Loucy (cell line): ENCODE data around the gene MAPT.

Experiments
- H2AFZ ChIP-seq: fragments of 200-600 bp; sonication (generic); 2 replicates; pipeline ENCODE4 v1.6.0; 2016; ENCODE audit warnings: antibody characterized with exemption, mild to moderate bottlenecking, low read length, moderate library complexity
- H3F3A ChIP-seq: fragments of 200-600 bp; 2 replicates; pipeline ENCODE4 v1.6.0; 2016; ENCODE audit warnings: antibody characterized with exemption, low read depth, mild to moderate bottlenecking
- H3K27me3 ChIP-seq: fragments of 200-600 bp; sonication (generic); 2 replicates; pipeline ENCODE4 v1.6.1; 2014; ENCODE audit warnings: low read length, mild to moderate bottlenecking; ENCODE audit not compliant: insufficient read depth, poor library complexity, severe bottlenecking
- H3K36me3 ChIP-seq: fragments of 200-600 bp; sonication (generic); 2 replicates; pipeline ENCODE4 v1.6.1; 2016; ENCODE audit warnings: low read length; ENCODE audit not compliant: insufficient read depth
- H3K4me1 ChIP-seq: fragments of 200-600 bp; sonication (generic); 2 replicates; pipeline ENCODE4 v1.5.1; 2014; ENCODE audit warnings: low read length, mild to moderate bottlenecking; ENCODE audit not compliant: insufficient read depth, poor library complexity, severe bottlenecking
- H3K4me2 ChIP-seq: fragments of 200-600 bp; sonication (generic); 2 replicates; pipeline ENCODE4 v1.6.0; 2014; ENCODE audit warnings: antibody characterized with exemption, low read length, low read depth, mild to moderate bottlenecking; ENCODE audit not compliant: poor library complexity, severe bottlenecking
- H3K4me3 ChIP-seq: fragments of 200-600 bp; sonication (generic); 2 replicates; pipeline ENCODE4 v1.5.1; 2014; ENCODE audit warnings: low read length, mild to moderate bottlenecking, mixed read lengths; ENCODE audit not compliant: poor library complexity, severe bottlenecking
- H3K79me2 ChIP-seq: fragments of 200-600 bp; sonication (generic); 2 replicates; pipeline ENCODE4 v1.6.1; 2014; ENCODE audit warnings: low read length; ENCODE audit not compliant: insufficient read depth
- H3K9ac ChIP-seq: fragments of 200-600 bp; sonication (generic); 2 replicates; pipeline ENCODE4 v1.6.0; 2014; ENCODE audit warnings: mild to moderate bottlenecking, low read depth, low read length, moderate library complexity; ENCODE audit not compliant: poor library complexity, severe bottlenecking
- H3K9me2 ChIP-seq: fragments of 200-600 bp; sonication (generic); replicated peaks from 2 replicates; pipeline ENCODE4 v1.6.1; 2016; ENCODE audit warnings: low read depth, low read length, mixed read lengths
- H3K9me3 ChIP-seq: fragments of 200-600 bp; sonication (generic); 2 replicates; pipeline ENCODE4 v1.6.1; 2014; ENCODE audit warnings: mild to moderate bottlenecking, antibody characterized with exemption, low read length, low read depth; ENCODE audit not compliant: insufficient read depth
- H4K20me1 ChIP-seq: fragments of 200-600 bp; sonication (generic); 2 replicates; pipeline ENCODE4 v1.6.0; 2014; ENCODE audit warnings: antibody characterized with exemption, low read length, mild to moderate bottlenecking; ENCODE audit not compliant: insufficient read depth, poor library complexity, severe bottlenecking
- EZH2phosphoT487 ChIP-seq: fragments of 200-600 bp; IDR thresholded peaks from 2 replicates; pipeline ENCODE4 v1.6.1; 2018; ENCODE audit warnings: antibody characterized with exemption, mild to moderate bottlenecking, moderate library complexity, borderline replicate concordance
- TF ChIP-seq, protein P1 (sequence below): fragments of 200-600 bp; sonication (generic); conservative IDR thresholded peaks from 2 replicates; pipeline ENCODE4 v1.5.1; 2014; ENCODE audit warnings: mild to moderate bottlenecking, antibody characterized with exemption, low read length

The MAPT gene

DNA sequence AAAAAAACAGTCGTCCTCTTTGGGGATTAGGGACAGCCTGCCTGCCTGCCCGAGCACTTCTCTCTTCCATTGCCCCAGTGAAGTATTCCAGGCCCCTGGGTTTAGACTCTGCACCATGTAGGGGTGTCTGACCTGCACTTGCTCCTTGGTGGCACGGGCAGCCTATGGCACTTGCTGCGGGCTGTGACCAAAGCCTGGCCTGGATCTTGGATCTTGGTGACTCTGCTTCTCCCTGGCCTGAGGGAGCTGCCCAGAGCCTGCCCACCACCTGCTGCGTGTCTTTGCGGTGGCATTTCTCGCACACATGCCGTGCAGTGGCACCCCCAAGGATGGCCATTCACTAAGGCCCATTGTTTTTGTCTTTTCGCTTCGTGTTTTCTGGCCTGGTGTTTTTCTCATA is 98.5 kb downstream of the MAPT start:
- H3K4me1 ChIP-seq = no peaks in the 10 kb centered on the region
- no peaks in the 10 kb centered on the region for H3K36me3 ChIP-seq
- no peaks in the 10 kb centered on the region for H3F3A ChIP-seq
- no peak overlapping the region for H2AFZ ChIP-seq
- H3K9me3 ChIP-seq = no peaks in the 10 kb centered on the region
- TF ChIP-seq, protein P1, sequence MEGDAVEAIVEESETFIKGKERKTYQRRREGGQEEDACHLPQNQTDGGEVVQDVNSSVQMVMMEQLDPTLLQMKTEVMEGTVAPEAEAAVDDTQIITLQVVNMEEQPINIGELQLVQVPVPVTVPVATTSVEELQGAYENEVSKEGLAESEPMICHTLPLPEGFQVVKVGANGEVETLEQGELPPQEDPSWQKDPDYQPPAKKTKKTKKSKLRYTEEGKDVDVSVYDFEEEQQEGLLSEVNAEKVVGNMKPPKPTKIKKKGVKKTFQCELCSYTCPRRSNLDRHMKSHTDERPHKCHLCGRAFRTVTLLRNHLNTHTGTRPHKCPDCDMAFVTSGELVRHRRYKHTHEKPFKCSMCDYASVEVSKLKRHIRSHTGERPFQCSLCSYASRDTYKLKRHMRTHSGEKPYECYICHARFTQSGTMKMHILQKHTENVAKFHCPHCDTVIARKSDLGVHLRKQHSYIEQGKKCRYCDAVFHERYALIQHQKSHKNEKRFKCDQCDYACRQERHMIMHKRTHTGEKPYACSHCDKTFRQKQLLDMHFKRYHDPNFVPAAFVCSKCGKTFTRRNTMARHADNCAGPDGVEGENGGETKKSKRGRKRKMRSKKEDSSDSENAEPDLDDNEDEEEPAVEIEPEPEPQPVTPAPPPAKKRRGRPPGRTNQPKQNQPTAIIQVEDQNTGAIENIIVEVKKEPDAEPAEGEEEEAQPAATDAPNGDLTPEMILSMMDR = no peak
- TF ChIP-seq EZH2phosphoT487 = no peak
- H3K9ac ChIP-seq = no peak overlapping the region
- no peaks in the 10 kb centered on the region for H3K9me2 ChIP-seq
- H4K20me1 ChIP-seq = no peaks in the 10 kb centered on the region
- H3K4me2 ChIP-seq = no peak overlapping the region
- no peaks in the 10 kb centered on the region for H3K27me3 ChIP-seq
- H3K79me2 ChIP-seq = no peaks in the 10 kb centered on the region
- no peak overlapping the region for H3K4me3 ChIP-seq

DNA sequence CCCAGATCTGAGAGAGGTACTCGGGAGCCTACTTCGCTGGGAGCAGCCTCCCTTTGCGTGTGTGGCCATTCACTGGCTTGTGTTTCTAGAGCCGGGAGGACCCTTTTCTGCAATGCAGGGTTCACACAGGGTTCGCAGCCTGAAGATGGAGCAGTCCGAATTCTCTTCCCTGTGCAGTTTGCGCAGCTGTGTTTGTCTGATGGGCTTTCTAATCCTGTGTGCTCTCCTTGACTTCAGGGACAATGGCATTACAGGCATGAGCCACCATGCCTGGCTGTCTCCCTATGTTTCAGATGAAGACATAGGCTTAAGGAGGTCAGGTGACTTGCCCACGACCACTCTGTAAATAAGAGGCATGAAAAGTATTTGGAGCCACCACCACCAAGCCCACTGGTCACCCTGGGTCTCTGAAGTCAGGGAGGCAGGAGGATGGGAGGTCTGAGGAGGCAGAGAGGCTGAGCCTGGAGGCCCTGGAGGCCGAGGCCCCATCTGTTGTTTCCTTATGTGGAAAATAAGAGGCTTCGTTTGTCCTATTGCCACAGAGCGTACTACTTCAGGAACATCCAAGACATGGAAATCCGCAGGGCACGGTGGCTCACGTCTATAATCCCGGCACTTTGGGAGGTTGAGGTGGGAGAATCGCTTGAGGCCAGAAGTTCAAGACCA is 99.7 kb downstream of the MAPT start:
- Histone ChIP-seq H3K4me3 (no peak overlapping the region), H3K79me2 (no peaks in the 10 kb centered on the region), H2AFZ (no peak overlapping the region), H3K4me2 (no peak overlapping the region), H4K20me1 (no peaks in the 10 kb centered on the region), H3K4me1 (no peaks in the 10 kb centered on the region), H3F3A (no peaks in the 10 kb centered on the region), H3K9ac (no peak overlapping the region), H3K9me2 (no peaks in the 10 kb centered on the region), H3K27me3 (no peaks in the 10 kb centered on the region), H3K9me3 (no peaks in the 10 kb centered on the region), H3K36me3 (no peaks in the 10 kb centered on the region)
- TF ChIP-seq, protein P1 = no peak
- TF ChIP-seq EZH2phosphoT487 = no peak

DNA sequence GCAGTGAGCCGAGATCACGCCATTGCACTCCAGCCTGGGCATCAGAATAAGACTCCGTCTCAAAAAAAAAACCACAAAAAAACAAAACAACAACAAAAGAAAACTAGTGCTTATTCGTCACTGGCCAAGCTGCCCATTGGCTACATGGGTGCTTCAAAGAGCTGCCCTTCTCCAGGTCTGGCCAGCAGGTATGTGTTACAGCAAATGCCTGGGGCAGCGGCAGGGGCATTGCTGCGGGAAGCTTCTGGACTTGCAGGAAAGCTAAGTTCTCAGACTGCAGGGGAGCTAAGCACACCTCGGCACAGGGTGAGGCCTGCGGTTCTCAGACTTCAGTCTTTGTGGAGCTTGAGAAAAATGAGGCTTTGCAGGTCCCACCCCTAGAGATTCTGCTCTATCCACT is 100.6 kb downstream of the MAPT start:
- no peaks in the 10 kb centered on the region for H3F3A ChIP-seq
- no peaks in the 10 kb centered on the region for H3K27me3 ChIP-seq
- H3K4me2 ChIP-seq = no peak overlapping the region
- H3K9me2 ChIP-seq = no peaks in the 10 kb centered on the region
- no peaks in the 10 kb centered on the region for H3K36me3 ChIP-seq
- no peak for TF ChIP-seq EZH2phosphoT487
- TF ChIP-seq, protein P1 = no peak
- no peak overlapping the region for H2AFZ ChIP-seq
- H3K79me2 ChIP-seq = no peaks in the 10 kb centered on the region
- H4K20me1 ChIP-seq = no peaks in the 10 kb centered on the region
- H3K4me3 ChIP-seq = no peak overlapping the region
- no peaks in the 10 kb centered on the region for H3K9me3 ChIP-seq
- no peak overlapping the region for H3K9ac ChIP-seq
- H3K4me1 ChIP-seq = no peaks in the 10 kb centered on the region
